ENCODE results near the gene TMPRSS6. TPM values are rescaled to one million over a fixed set of nuclear protein-coding genes. Genes with fewer than 3 reads are reported as not detected.

The TMPRSS6 gene
- total and polyA plus RNA-seq, 8 donors = 0.45 to 1.5 (median 0.64) TPM; not detected in 1

- Histone ChIP-seq H3K9me3 (peaks cover 0 to 2% of the 10 kb centered on the region in 2 donors), H3K4me3 (peak overlapping the region in 1 of 2 donors; percentile 25), H3K4me1 (peaks cover 0 to 5% of the 10 kb centered on the region in 2 donors), H3K36me3 (no peaks in the 10 kb centered on the region), H3K27ac (no peak overlapping the region), H3K27me3 (peaks cover 0 to 8% of the 10 kb centered on the region in 2 donors)
- no peak for ATAC-seq
- intact Hi-C loops (cut with DNase I) = no loop called here
- DNase-seq = peak in 1 of 4 donors; percentile 59
- TF ChIP-seq CTCF (IDR thresholded peaks at IDR 0.05) = no peak
Measured at GRCh38 chr22:37148742-37149665, 39.5 kb upstream of the TMPRSS6 start.

- DNase-seq (peak in 1 of 4 donors; percentile 42), ATAC-seq (no peak)
- intact Hi-C loops (cut with DNase I) = no loop called here
- Histone ChIP-seq H3K27me3 (peaks cover 0 to 8% of the 10 kb centered on the region in 2 donors), H3K9me3 (peaks cover 0 to 2% of the 10 kb centered on the region in 2 donors), H3K27ac (no peak overlapping the region), H3K36me3 (no peaks in the 10 kb centered on the region), H3K4me1 (peaks cover 0 to 5% of the 10 kb centered on the region in 2 donors), H3K4me3 (peak overlapping the region in 1 of 2 donors; percentile 25)
- TF ChIP-seq CTCF (IDR thresholded peaks at IDR 0.05) = no peak
Measured at GRCh38 chr22:37148031-37148651, 38.6 kb upstream of the TMPRSS6 start.

- intact Hi-C loops (cut with DNase I) = no loop called here
- Histone ChIP-seq H3K9me3 (peaks cover 0 to 2% of the 10 kb centered on the region in 2 donors), H3K27ac (no peak overlapping the region), H3K27me3 (peaks cover 0 to 8% of the 10 kb centered on the region in 2 donors), H3K4me1 (peaks cover 0 to 5% of the 10 kb centered on the region in 2 donors), H3K4me3 (peak overlapping the region in 1 of 2 donors; percentile 7), H3K36me3 (no peaks in the 10 kb centered on the region)
- ATAC-seq (no peak), DNase-seq (peak in 1 of 4 donors; percentile 39)
- no peak for TF ChIP-seq CTCF (IDR thresholded peaks at IDR 0.05)
Measured at GRCh38 chr22:37147186-37147990, 37.9 kb upstream of the TMPRSS6 start.

GRCh38 chr22:37146507-37147180 is 37.1 kb upstream of the TMPRSS6 start:
- peaks cover 0 to 2% of the 10 kb centered on the region in 2 donors for H3K9me3 ChIP-seq
- ATAC-seq = no peak
- H3K4me1 ChIP-seq = peaks cover 0 to 5% of the 10 kb centered on the region in 2 donors
- no peak for TF ChIP-seq CTCF (IDR thresholded peaks at IDR 0.05)
- intact Hi-C loops (cut with DNase I) = no loop called here
- DNase-seq = peak in 1 of 4 donors; percentile 51
- H3K4me3 ChIP-seq = no peak overlapping the region
- peaks cover 0 to 8% of the 10 kb centered on the region in 2 donors for H3K27me3 ChIP-seq
- no peaks in the 10 kb centered on the region for H3K36me3 ChIP-seq
- H3K27ac ChIP-seq = no peak overlapping the region
